ENCODE data around the gene ZFY.
"Not testable (repeated sequence)": the region's sequence is repeated elsewhere in the genome, so short reads cannot be mapped to it uniquely, and the experiment has no call there.

Gene ZFY

GRCh38 chrY:2952912-2953311 is 17.7 kb downstream of the ZFY start:
- Mint-ChIP-seq H3K36me3 (peaks cover 5% of the 10 kb centered on the region), H3K27me3 (no peaks in the 10 kb centered on the region), H3K27ac (no peak overlapping the region), H3K4me3 (no peak overlapping the region), H3K9me3 (ENCODE audit: low read depth) (no peaks in the 10 kb centered on the region), H3K4me1 (ENCODE audit: low read depth) (peaks cover 58% of the 10 kb centered on the region)

- H3K36me3 Mint-ChIP-seq, result peaks cover 5% of the 10 kb centered on the region
- H3K27ac Mint-ChIP-seq, result peak overlapping the region; percentile 34
- peaks cover 51% of the 10 kb centered on the region for H3K4me1 Mint-ChIP-seq (ENCODE audit: low read depth)
These were observed 19.6 kb downstream of the ZFY start for GRCh38 chrY:2954735-2955134.

GRCh38 chrY:2955561-2955960 is 20.4 kb downstream of the ZFY start:
- Mint-ChIP-seq H3K36me3 (peaks cover 5% of the 10 kb centered on the region), H3K27me3 (no peaks in the 10 kb centered on the region), H3K9me3 (ENCODE audit: low read depth) (no peaks in the 10 kb centered on the region), H3K27ac (no peak overlapping the region), H3K4me3 (no peak overlapping the region), H3K4me1 (ENCODE audit: low read depth) (peaks cover 45% of the 10 kb centered on the region)

More at GRCh38 chrY:2954735-2955134, 19.6 kb downstream of the ZFY start:
- H3K4me3 Mint-ChIP-seq, result no peak overlapping the region
- no peaks in the 10 kb centered on the region for H3K9me3 Mint-ChIP-seq (ENCODE audit: low read depth)
- no peaks in the 10 kb centered on the region for H3K27me3 Mint-ChIP-seq

- H3K9me3 Mint-ChIP-seq (ENCODE audit: low read depth), result no peaks in the 10 kb centered on the region
- H3K4me1 Mint-ChIP-seq (ENCODE audit: low read depth), result peaks cover 18% of the 10 kb centered on the region
- H3K27ac Mint-ChIP-seq, result no peak overlapping the region
- H3K4me3 Mint-ChIP-seq, result no peak overlapping the region
- H3K36me3 Mint-ChIP-seq, result peaks cover 1% of the 10 kb centered on the region
- H3K27me3 Mint-ChIP-seq, result no peaks in the 10 kb centered on the region
These were observed 26.9 kb downstream of the ZFY start for GRCh38 chrY:2962061-2962460.

GRCh38 chrY:2964814-2965213 is 29.6 kb downstream of the ZFY start:
- Mint-ChIP-seq H3K27me3 (no peaks in the 10 kb centered on the region), H3K36me3 (peaks cover 3% of the 10 kb centered on the region), H3K4me3 (no peak overlapping the region), H3K27ac (no peak overlapping the region), H3K9me3 (ENCODE audit: low read depth) (no peaks in the 10 kb centered on the region), H3K4me1 (ENCODE audit: low read depth) (peaks cover 27% of the 10 kb centered on the region)

- Mint-ChIP-seq H3K9me3 (ENCODE audit: low read depth) (no peaks in the 10 kb centered on the region), H3K27me3 (no peaks in the 10 kb centered on the region), H3K27ac (no peak overlapping the region), H3K4me3 (no peak overlapping the region), H3K36me3 (peaks cover 3% of the 10 kb centered on the region), H3K4me1 (ENCODE audit: low read depth) (peaks cover 30% of the 10 kb centered on the region)
These were observed 30.4 kb downstream of the ZFY start for GRCh38 chrY:2965629-2966028.

GRCh38 chrY:2969561-2969960 is 34.4 kb downstream of the ZFY start:
- no peaks in the 10 kb centered on the region for H3K27me3 Mint-ChIP-seq
- peaks cover 3% of the 10 kb centered on the region for H3K36me3 Mint-ChIP-seq
- peak overlapping the region; percentile 5 for H3K4me3 Mint-ChIP-seq
- peaks cover 35% of the 10 kb centered on the region for H3K4me1 Mint-ChIP-seq (ENCODE audit: low read depth)
- H3K27ac Mint-ChIP-seq, result peak overlapping the region; percentile 47
- H3K9me3 Mint-ChIP-seq (ENCODE audit: low read depth), result no peaks in the 10 kb centered on the region

GRCh38 chrY:2972708-2973107 is 37.5 kb downstream of the ZFY start:
- Mint-ChIP-seq H3K9me3 (ENCODE audit: low read depth) (no peaks in the 10 kb centered on the region), H3K4me1 (ENCODE audit: low read depth) (peaks cover 35% of the 10 kb centered on the region), H3K27ac (no peak overlapping the region), H3K4me3 (no peak overlapping the region), H3K36me3 (peaks cover 3% of the 10 kb centered on the region), H3K27me3 (no peaks in the 10 kb centered on the region)

- Mint-ChIP-seq H3K27me3 (no peaks in the 10 kb centered on the region), H3K9me3 (ENCODE audit: low read depth) (no peaks in the 10 kb centered on the region), H3K4me1 (ENCODE audit: low read depth) (peaks cover 33% of the 10 kb centered on the region), H3K36me3 (peaks cover 3% of the 10 kb centered on the region), H3K4me3 (no peak overlapping the region), H3K27ac (no peak overlapping the region)
These were observed 38.0 kb downstream of the ZFY start for GRCh38 chrY:2973110-2973751.

- Mint-ChIP-seq H3K36me3 (peaks cover 3% of the 10 kb centered on the region), H3K27ac (no peak overlapping the region), H3K4me3 (no peak overlapping the region), H3K4me1 (ENCODE audit: low read depth) (no peaks in the 10 kb centered on the region), H3K27me3 (no peaks in the 10 kb centered on the region), H3K9me3 (ENCODE audit: low read depth) (no peaks in the 10 kb centered on the region)
These were observed 44.1 kb downstream of the ZFY start for GRCh38 chrY:2979283-2979682.

- no peaks in the 10 kb centered on the region for H3K4me1 Mint-ChIP-seq (ENCODE audit: low read depth)
- H3K4me3 Mint-ChIP-seq, result no peak overlapping the region
- no peaks in the 10 kb centered on the region for H3K9me3 Mint-ChIP-seq (ENCODE audit: low read depth)
These were observed 49.3 kb downstream of the ZFY start for GRCh38 chrY:2984491-2984890.

GRCh38 chrY:2987178-2987577 is 52.0 kb downstream of the ZFY start:
- not testable (repeated sequence) for H3K27ac Mint-ChIP-seq; H3K36me3 Mint-ChIP-seq; H3K4me1 Mint-ChIP-seq (ENCODE audit: low read depth); H3K27me3 Mint-ChIP-seq; H3K9me3 Mint-ChIP-seq (ENCODE audit: low read depth); H3K4me3 Mint-ChIP-seq

More at GRCh38 chrY:2984491-2984890, 49.3 kb downstream of the ZFY start:
- no peaks in the 10 kb centered on the region for H3K36me3 Mint-ChIP-seq
- H3K27me3 Mint-ChIP-seq, result no peaks in the 10 kb centered on the region
- no peak overlapping the region for H3K27ac Mint-ChIP-seq

GRCh38 chrY:2997369-2997768 is 62.2 kb downstream of the ZFY start:
- not testable (repeated sequence) for H3K27me3 Mint-ChIP-seq

GRCh38 chrY:3002190-3002589 is 67.0 kb downstream of the ZFY start:
- H3K27me3 Mint-ChIP-seq, result no peaks in the 10 kb centered on the region
- H3K9me3 Mint-ChIP-seq (ENCODE audit: low read depth), result no peaks in the 10 kb centered on the region
- H3K36me3 Mint-ChIP-seq, result no peaks in the 10 kb centered on the region
- peak overlapping the region; percentile 93 for H3K27ac Mint-ChIP-seq
- peaks cover 68% of the 10 kb centered on the region for H3K4me1 Mint-ChIP-seq (ENCODE audit: low read depth)
- peak overlapping the region; percentile 90 for H3K4me3 Mint-ChIP-seq

More at GRCh38 chrY:2997369-2997768, 62.2 kb downstream of the ZFY start:
- not testable (repeated sequence) for H3K9me3 Mint-ChIP-seq (ENCODE audit: low read depth); H3K36me3 Mint-ChIP-seq; H3K27ac Mint-ChIP-seq
- H3K4me1 Mint-ChIP-seq (ENCODE audit: low read depth), result peaks cover 27% of the 10 kb centered on the region
- H3K4me3 Mint-ChIP-seq, result peak overlapping the region; percentile 75

GRCh38 chrY:3002680-3003515 is 67.7 kb downstream of the ZFY start:
- H3K36me3 Mint-ChIP-seq, result no peaks in the 10 kb centered on the region
- peak overlapping the region; percentile 90 for H3K4me3 Mint-ChIP-seq
- H3K27me3 Mint-ChIP-seq, result no peaks in the 10 kb centered on the region
- peaks cover 67% of the 10 kb centered on the region for H3K4me1 Mint-ChIP-seq (ENCODE audit: low read depth)
- peak overlapping the region; percentile 93 for H3K27ac Mint-ChIP-seq
- no peaks in the 10 kb centered on the region for H3K9me3 Mint-ChIP-seq (ENCODE audit: low read depth)

- Mint-ChIP-seq H3K36me3 (no peaks in the 10 kb centered on the region), H3K4me1 (ENCODE audit: low read depth) (peaks cover 72% of the 10 kb centered on the region), H3K27me3 (no peaks in the 10 kb centered on the region), H3K4me3 (peak overlapping the region; percentile 90), H3K27ac (peak overlapping the region; percentile 93), H3K9me3 (ENCODE audit: low read depth) (no peaks in the 10 kb centered on the region)
These were observed 68.3 kb downstream of the ZFY start for GRCh38 chrY:3003516-3003830.
